Heart left ventricle (tissue), 13 donors: ENCODE measurements around the gene TBXA2R.

Experiments used
- POLR2A ChIP-seq, 2 donors: fragments of 450-650 bp; IDR thresholded peaks; one replicate each; pipeline ENCODE4 v1.6.1; 2017; ENCODE audit warnings: antibody characterized with exemption in 2 of 2, mild to moderate bottlenecking in 2 of 2, moderate library complexity in 2 of 2
- TF ChIP-seq, protein P1 (sequence below), 12 donors: fragments of 200-600 bp; sonication (generic) in 4 of 12; IDR thresholded peaks; one replicate each; pipeline versions ENCODE4 v1.5.0 to v1.8.0; 2018 to 2022; ENCODE audit warnings: antibody characterized with exemption in 12 of 12, mild to moderate bottlenecking in 5 of 12
- donor health status: ischemic (EF 13 %, LVEDD 7.1; RV severe dilation, severe dysfunction).
- donor health status: DM: no; HTN: yes; CAD: no.
- donor health status: DM: no; HTN: no; CAD: no.
- donor health status: ischemic (EF 25% LVEDD 6.9; RV normal size, moderate dysfunction).
- donor health status: ischemic (EF 25% LVEDD 5.7; RV mildly dilated, moderate dysfunction).
- donor health status: ischemic (EF 35%, LVEDD 5.7; RV mildly dilated, moderate dysfunction).
- donor health status: nonischemic (EF 11% LVEDD 7.7; RV severe dilation, severe dysfunction).
- donor health status: DM: yes; HTN: yes; CAD: no.
- donor health status: PGD.
- donor health status: ischemic (EF 29% LVEDD 5.4; RV normal size, mild dysfunction).
- donor health status: nonischemic (EF 23%, LVEDD 6.1; RV moderate dilation, normal function).

DNA sequence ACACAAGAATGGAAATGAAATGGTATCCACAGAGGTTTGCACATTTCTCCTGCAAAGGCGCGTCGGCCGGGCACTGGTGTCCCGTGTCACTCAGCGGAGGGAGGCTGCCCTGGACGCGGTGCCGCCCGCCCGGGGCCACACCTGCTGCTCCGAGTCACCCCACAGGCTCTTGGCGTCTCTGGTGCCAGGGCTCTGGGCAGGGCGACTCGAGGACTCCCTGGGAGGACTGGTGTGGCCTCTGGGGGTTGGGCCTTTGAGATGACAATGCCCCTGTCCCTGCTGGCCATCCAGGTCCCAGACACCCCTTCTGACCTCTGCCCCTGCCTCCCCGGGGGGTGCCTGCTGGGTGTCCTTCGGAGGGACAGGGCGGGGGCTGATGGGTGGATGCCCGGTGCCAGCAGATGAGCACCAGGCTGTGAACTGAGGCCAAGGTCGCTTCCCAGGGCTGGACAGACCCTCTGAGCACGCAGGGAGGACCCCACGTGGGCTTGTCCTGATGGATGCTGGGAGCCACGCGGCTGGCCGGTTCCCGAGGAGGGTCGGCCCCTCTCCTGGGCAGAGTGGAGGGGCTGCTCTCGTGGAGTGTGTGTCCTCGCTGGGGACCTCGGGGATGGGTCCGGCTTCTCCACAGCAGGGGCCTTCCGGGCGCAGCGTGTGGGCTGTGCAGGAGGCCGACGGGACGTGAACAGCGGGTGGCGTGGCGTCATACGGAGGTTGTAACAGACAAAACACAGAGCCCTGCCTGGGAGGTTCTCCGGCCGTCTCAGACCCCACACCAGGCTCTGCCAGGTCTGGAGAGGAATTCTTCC, 24.6 kb upstream of the TBXA2R start:
- TF ChIP-seq, protein P1, sequence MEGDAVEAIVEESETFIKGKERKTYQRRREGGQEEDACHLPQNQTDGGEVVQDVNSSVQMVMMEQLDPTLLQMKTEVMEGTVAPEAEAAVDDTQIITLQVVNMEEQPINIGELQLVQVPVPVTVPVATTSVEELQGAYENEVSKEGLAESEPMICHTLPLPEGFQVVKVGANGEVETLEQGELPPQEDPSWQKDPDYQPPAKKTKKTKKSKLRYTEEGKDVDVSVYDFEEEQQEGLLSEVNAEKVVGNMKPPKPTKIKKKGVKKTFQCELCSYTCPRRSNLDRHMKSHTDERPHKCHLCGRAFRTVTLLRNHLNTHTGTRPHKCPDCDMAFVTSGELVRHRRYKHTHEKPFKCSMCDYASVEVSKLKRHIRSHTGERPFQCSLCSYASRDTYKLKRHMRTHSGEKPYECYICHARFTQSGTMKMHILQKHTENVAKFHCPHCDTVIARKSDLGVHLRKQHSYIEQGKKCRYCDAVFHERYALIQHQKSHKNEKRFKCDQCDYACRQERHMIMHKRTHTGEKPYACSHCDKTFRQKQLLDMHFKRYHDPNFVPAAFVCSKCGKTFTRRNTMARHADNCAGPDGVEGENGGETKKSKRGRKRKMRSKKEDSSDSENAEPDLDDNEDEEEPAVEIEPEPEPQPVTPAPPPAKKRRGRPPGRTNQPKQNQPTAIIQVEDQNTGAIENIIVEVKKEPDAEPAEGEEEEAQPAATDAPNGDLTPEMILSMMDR (IDR thresholded peaks at IDR 0.05), result no peak
- no peak for TF ChIP-seq POLR2A (IDR thresholded peaks at IDR 0.05)
